ENCODE results near the gene SLIRP.

The SLIRP gene

DNA sequence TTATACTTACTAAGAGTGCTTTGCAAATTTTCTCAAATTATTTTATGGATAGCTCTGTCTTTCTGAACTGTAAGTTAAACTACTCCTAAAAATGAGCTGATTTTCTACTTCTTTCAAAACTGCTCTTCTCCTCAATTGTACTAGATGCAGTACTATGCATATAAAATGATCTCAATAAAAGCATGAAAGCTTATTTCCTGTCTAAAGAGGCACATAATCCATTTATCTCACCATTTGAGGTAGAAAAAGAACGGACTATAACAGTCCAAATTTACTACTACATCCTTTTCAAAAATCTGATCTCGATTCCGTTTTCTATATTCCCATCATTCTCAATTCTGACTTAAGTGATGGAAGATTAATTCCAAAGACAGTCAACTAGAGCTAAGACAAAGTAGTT is 14.4 kb downstream of the SLIRP start:
- no peak overlapping the region for H2AK5ac ChIP-seq (ENCODE audit: low read length)
- no peak for DNase-seq
- H2BK5ac ChIP-seq (ENCODE audit: low read length) = no peak overlapping the region
- H3K4me1 ChIP-seq (ENCODE audit: control insufficient read depth, low read depth, low read length) = no peaks in the 10 kb centered on the region
- H3K4me3 ChIP-seq (ENCODE audit: low read length) = no peak overlapping the region
- H3K4me2 ChIP-seq (ENCODE audit: low read length) = no peak overlapping the region
- H4K8ac ChIP-seq (ENCODE audit: low read depth, low read length) = no peak overlapping the region
- H3K27ac ChIP-seq (ENCODE audit: low read depth, low read length) = no peak overlapping the region
- no peak overlapping the region for H2BK15ac ChIP-seq (replicated peaks; ENCODE audit: low read depth)
- H4K5ac ChIP-seq (ENCODE audit: low read length) = no peak overlapping the region
- peaks cover 1% of the 10 kb centered on the region for H3K36me3 ChIP-seq (ENCODE audit: control insufficient read depth, insufficient read depth, low read length)
- no peaks in the 10 kb centered on the region for H3K27me3 ChIP-seq (ENCODE audit: insufficient read depth, low read length, poor library complexity)
- no peak overlapping the region for H3K4ac ChIP-seq (ENCODE audit: low read depth, low read length)
- no peak overlapping the region for H3K18ac ChIP-seq (ENCODE audit: low read length)
- H3K9ac ChIP-seq (ENCODE audit: low read length) = no peak overlapping the region
- no peaks in the 10 kb centered on the region for H3K79me2 ChIP-seq (ENCODE audit: control insufficient read depth, insufficient read depth, low read length)
- WGBS (ENCODE audit: extremely low coverage, insufficient coverage, low lambda C conversion rate) = 100% methylated on average over 3 of the region's 3 CpGs
- no peak overlapping the region for H3K56ac ChIP-seq (ENCODE audit: low read length)
- H3K79me1 ChIP-seq (ENCODE audit: low read length) = no peaks in the 10 kb centered on the region
- H3K23ac ChIP-seq (ENCODE audit: low read length) = no peak overlapping the region
- no peak overlapping the region for H2BK120ac ChIP-seq (ENCODE audit: low read depth, low read length)

DNA sequence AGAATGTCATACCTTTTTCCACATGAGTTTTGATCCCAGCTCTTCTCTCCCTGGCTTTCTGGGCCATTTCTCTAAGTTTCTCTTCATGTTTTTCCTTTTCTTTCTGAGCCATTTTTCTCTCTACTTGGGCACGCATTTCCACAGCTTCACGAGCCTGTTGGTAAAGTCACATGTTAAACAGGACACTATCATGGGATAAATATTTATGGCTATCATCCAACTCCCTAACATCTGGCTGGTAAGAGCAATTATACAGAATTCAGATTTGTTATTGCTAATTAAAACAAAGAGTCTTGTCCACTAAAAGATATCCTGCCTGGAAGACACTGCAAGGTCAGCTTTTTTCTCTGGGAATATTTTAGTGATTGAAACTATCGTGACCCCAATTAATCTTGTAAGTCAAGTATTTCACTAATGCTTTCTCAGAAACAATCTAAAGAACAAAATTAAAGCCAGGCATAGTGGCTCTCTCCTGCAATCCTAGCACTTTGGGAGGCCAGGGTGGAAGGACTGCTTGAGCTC is 23.1 kb downstream of the SLIRP start:
- no peak overlapping the region for H4K5ac ChIP-seq (ENCODE audit: low read length)

DNA sequence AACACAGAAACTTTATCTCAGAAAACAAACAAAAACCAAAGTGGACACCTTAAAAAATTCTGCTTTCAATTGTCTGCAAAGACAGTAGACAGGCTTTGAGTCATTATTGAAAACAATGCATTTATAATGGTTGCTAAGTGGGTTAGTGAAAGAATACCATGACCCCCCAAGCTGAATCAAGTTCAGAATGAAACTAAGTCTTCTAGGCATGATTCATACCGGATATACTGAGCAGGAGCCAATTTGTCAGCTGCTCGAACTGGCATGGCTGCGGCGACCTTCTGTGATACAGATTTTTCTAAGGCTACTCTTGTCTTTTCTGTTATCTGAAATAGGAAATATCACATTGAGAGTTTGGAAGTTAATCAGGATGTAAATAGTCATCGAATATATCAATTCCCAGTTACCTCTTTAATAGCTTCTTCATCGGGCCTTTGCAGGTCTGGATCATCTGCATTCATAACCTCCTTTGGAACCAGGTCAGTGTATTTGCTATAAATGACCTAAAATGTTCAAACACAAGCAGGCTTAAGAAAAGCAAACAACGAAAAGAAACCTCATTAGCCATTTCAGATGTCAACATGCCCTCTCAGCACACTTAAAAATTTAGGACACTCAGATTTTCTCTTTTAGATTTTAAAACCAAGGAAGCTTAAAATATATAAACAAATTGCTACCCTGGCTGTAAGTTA is 30.8 kb downstream of the SLIRP start:
- Histone ChIP-seq H3K9ac (ENCODE audit: low read length) (no peak overlapping the region), H3K4me2 (ENCODE audit: low read length) (no peak overlapping the region), H2BK15ac (replicated peaks; ENCODE audit: low read depth) (no peak overlapping the region), H2BK5ac (ENCODE audit: low read length) (no peak overlapping the region), H3K4ac (ENCODE audit: low read depth, low read length) (no peak overlapping the region), H4K5ac (ENCODE audit: low read length) (no peak overlapping the region), H3K79me2 (ENCODE audit: control insufficient read depth, insufficient read depth, low read length) (no peaks in the 10 kb centered on the region), H3K4me1 (ENCODE audit: control insufficient read depth, low read depth, low read length) (no peaks in the 10 kb centered on the region), H2BK120ac (ENCODE audit: low read depth, low read length) (no peak overlapping the region), H3K36me3 (ENCODE audit: control insufficient read depth, insufficient read depth, low read length) (peaks cover 2% of the 10 kb centered on the region), H4K8ac (ENCODE audit: low read depth, low read length) (no peak overlapping the region), H3K56ac (ENCODE audit: low read length) (no peak overlapping the region), H3K4me3 (ENCODE audit: low read length) (no peak overlapping the region), H3K79me1 (ENCODE audit: low read length) (peaks cover 4% of the 10 kb centered on the region), H3K18ac (ENCODE audit: low read length) (no peak overlapping the region), H3K27me3 (ENCODE audit: insufficient read depth, low read length, poor library complexity) (no peaks in the 10 kb centered on the region), H2AK5ac (ENCODE audit: low read length) (no peak overlapping the region), H3K27ac (ENCODE audit: low read depth, low read length) (no peak overlapping the region), H3K23ac (ENCODE audit: low read length) (no peak overlapping the region)
- WGBS (ENCODE audit: extremely low coverage, insufficient coverage, low lambda C conversion rate) = no CpG with 5 or more reads among the region's 7 CpGs
- no peak for DNase-seq

More for the DNA sequence above, 23.1 kb downstream of the SLIRP start:
- Histone ChIP-seq H4K8ac (ENCODE audit: low read depth, low read length) (no peak overlapping the region), H3K4ac (ENCODE audit: low read depth, low read length) (no peak overlapping the region), H3K4me1 (ENCODE audit: control insufficient read depth, low read depth, low read length) (no peaks in the 10 kb centered on the region), H3K23ac (ENCODE audit: low read length) (no peak overlapping the region), H3K56ac (ENCODE audit: low read length) (no peak overlapping the region), H2BK120ac (ENCODE audit: low read depth, low read length) (no peak overlapping the region), H3K79me1 (ENCODE audit: low read length) (no peaks in the 10 kb centered on the region), H2BK15ac (replicated peaks; ENCODE audit: low read depth) (no peak overlapping the region), H2BK5ac (ENCODE audit: low read length) (no peak overlapping the region), H3K36me3 (ENCODE audit: control insufficient read depth, insufficient read depth, low read length) (peaks cover 13% of the 10 kb centered on the region), H3K18ac (ENCODE audit: low read length) (no peak overlapping the region), H3K9ac (ENCODE audit: low read length) (no peak overlapping the region), H3K79me2 (ENCODE audit: control insufficient read depth, insufficient read depth, low read length) (no peaks in the 10 kb centered on the region), H3K4me2 (ENCODE audit: low read length) (no peak overlapping the region), H3K4me3 (ENCODE audit: low read length) (no peak overlapping the region), H3K27me3 (ENCODE audit: insufficient read depth, low read length, poor library complexity) (no peaks in the 10 kb centered on the region), H2AK5ac (ENCODE audit: low read length) (no peak overlapping the region), H3K27ac (ENCODE audit: low read depth, low read length) (no peak overlapping the region)
- no peak for DNase-seq
- WGBS (ENCODE audit: extremely low coverage, insufficient coverage, low lambda C conversion rate) = no CpG with 5 or more reads among the region's 3 CpGs

DNA sequence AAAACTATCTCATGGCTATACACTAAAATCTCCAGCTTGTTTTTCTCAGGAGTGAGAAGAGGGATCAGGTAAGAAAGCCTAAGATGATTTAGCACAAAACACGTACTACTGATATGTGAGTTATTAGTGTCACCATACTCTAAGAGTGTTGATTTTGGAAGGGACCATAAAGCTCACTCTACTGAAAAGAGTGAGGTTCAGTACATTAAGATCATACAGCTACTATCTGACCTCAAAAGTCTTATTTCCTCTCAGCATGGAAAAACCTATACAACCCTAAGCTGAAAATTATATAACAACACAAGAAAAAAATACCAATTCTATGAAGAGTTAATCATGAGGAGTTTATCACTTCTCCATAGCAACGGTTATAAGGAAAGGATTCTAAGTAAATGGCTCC is 33.5 kb downstream of the SLIRP start:
- Histone ChIP-seq H2BK120ac (ENCODE audit: low read depth, low read length) (no peak overlapping the region), H4K5ac (ENCODE audit: low read length) (no peak overlapping the region), H3K79me2 (ENCODE audit: control insufficient read depth, insufficient read depth, low read length) (no peaks in the 10 kb centered on the region), H2AK5ac (ENCODE audit: low read length) (no peak overlapping the region), H3K56ac (ENCODE audit: low read length) (no peak overlapping the region), H3K27ac (ENCODE audit: low read depth, low read length) (no peak overlapping the region), H3K79me1 (ENCODE audit: low read length) (peaks cover 6% of the 10 kb centered on the region), H4K8ac (ENCODE audit: low read depth, low read length) (no peak overlapping the region), H3K4me2 (ENCODE audit: low read length) (no peak overlapping the region), H3K9ac (ENCODE audit: low read length) (no peak overlapping the region), H2BK5ac (ENCODE audit: low read length) (no peak overlapping the region), H3K36me3 (ENCODE audit: control insufficient read depth, insufficient read depth, low read length) (peaks cover 2% of the 10 kb centered on the region), H3K4ac (ENCODE audit: low read depth, low read length) (no peak overlapping the region), H2BK15ac (replicated peaks; ENCODE audit: low read depth) (no peak overlapping the region), H3K4me1 (ENCODE audit: control insufficient read depth, low read depth, low read length) (no peaks in the 10 kb centered on the region), H3K23ac (ENCODE audit: low read length) (no peak overlapping the region), H3K18ac (ENCODE audit: low read length) (no peak overlapping the region), H3K4me3 (ENCODE audit: low read length) (no peak overlapping the region), H3K27me3 (ENCODE audit: insufficient read depth, low read length, poor library complexity) (no peaks in the 10 kb centered on the region)
- no peak for DNase-seq
- no CpG with 5 or more reads among the region's 2 CpGs for WGBS (ENCODE audit: extremely low coverage, insufficient coverage, low lambda C conversion rate)

DNA sequence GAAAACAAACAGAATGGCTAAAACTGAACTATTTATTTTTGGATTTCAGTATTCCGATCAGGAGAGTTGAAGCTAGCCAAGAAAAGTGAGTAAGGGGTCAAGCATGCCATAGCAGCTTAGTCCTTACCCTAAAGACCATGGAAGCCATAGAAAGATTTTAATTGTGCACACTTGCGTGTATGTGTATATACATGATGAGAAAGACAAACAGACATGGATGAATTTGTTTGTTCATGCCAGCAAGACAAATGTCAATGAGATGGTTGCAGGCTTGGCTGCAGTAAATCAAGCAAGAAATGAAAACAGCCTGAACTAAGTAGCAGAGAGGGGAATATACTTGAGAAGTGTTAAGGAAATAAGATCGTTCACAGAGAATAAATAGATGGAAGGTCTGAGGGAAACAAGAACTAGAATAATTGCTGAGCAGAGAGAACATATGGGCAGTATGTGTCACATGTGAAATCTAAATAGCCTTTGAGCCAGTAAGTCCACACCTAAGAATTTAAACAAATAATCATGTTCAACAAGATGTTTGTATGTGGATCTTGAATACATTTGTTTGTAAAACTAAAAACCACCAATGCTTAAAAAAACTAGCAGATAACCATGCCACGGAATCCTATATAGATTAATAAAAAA is 38.3 kb downstream of the SLIRP start:
- H3K56ac ChIP-seq (ENCODE audit: low read length) = no peak overlapping the region
- peaks cover 6% of the 10 kb centered on the region for H3K36me3 ChIP-seq (ENCODE audit: control insufficient read depth, insufficient read depth, low read length)
- no peak overlapping the region for H2BK5ac ChIP-seq (ENCODE audit: low read length)
- H4K8ac ChIP-seq (ENCODE audit: low read depth, low read length) = no peak overlapping the region
- H3K9ac ChIP-seq (ENCODE audit: low read length) = no peak overlapping the region
- no peak overlapping the region for H4K5ac ChIP-seq (ENCODE audit: low read length)
- H3K18ac ChIP-seq (ENCODE audit: low read length) = no peak overlapping the region
- no peak overlapping the region for H2BK120ac ChIP-seq (ENCODE audit: low read depth, low read length)
- H3K4me3 ChIP-seq (ENCODE audit: low read length) = no peak overlapping the region
- no peaks in the 10 kb centered on the region for H3K27me3 ChIP-seq (ENCODE audit: insufficient read depth, low read length, poor library complexity)
- H2AK5ac ChIP-seq (ENCODE audit: low read length) = no peak overlapping the region
- peaks cover 4% of the 10 kb centered on the region for H3K79me1 ChIP-seq (ENCODE audit: low read length)
- no peak overlapping the region for H3K4me2 ChIP-seq (ENCODE audit: low read length)
- H2BK15ac ChIP-seq (replicated peaks; ENCODE audit: low read depth) = no peak overlapping the region
- WGBS (ENCODE audit: extremely low coverage, insufficient coverage, low lambda C conversion rate) = no CpG with 5 or more reads among the region's 4 CpGs
- H3K23ac ChIP-seq (ENCODE audit: low read length) = no peak overlapping the region
- no peak overlapping the region for H3K4ac ChIP-seq (ENCODE audit: low read depth, low read length)
- H3K27ac ChIP-seq (ENCODE audit: low read depth, low read length) = no peak overlapping the region
- DNase-seq = no peak
- H3K4me1 ChIP-seq (ENCODE audit: control insufficient read depth, low read depth, low read length) = no peaks in the 10 kb centered on the region
- no peaks in the 10 kb centered on the region for H3K79me2 ChIP-seq (ENCODE audit: control insufficient read depth, insufficient read depth, low read length)

Measured in mesendoderm (in vitro differentiated cells).